Mesodermal cell (in vitro differentiated cells): ENCODE data around the gene TMEM30B.
"Not testable (repeated sequence)": the region's sequence is repeated elsewhere in the genome, so short reads cannot be mapped to it uniquely, and the experiment has no call there.

Experiments used
- H3K27ac ChIP-seq: 2 replicates; pipeline ENCODE4 v1.7.0; 2013; ENCODE audit warnings: mild to moderate bottlenecking, low read depth, low read length, moderate library complexity; ENCODE audit not compliant: severe bottlenecking
- H3K36me3 ChIP-seq: 2 replicates; pipeline ENCODE4 v1.7.1; 2013; ENCODE audit warnings: mild to moderate bottlenecking, low read length, moderate library complexity; ENCODE audit not compliant: control insufficient read depth, insufficient read depth
- H3K4me1 ChIP-seq: one replicate; pipeline ENCODE4 v1.7.1; 2013; ENCODE audit warnings: mild to moderate bottlenecking, low read length; ENCODE audit not compliant: insufficient read depth, control insufficient read depth, poor library complexity, severe bottlenecking
- H3K4me3 ChIP-seq: 2 replicates; pipeline ENCODE4 v1.7.0; 2013; ENCODE audit warnings: low read length, control low read depth, mild to moderate bottlenecking; ENCODE audit not compliant: insufficient read depth, poor library complexity, severe bottlenecking; ENCODE audit errors: extremely low read depth
- H3K9me3 ChIP-seq: 2 replicates; pipeline ENCODE4 v1.7.1; 2013; ENCODE audit warnings: mild to moderate bottlenecking, low read length, moderate library complexity; ENCODE audit not compliant: control insufficient read depth
- WGBS, 2 experiments: methylation state at CpG; one replicate each; pipeline ENCODE4 v1.1.5; 2013; ENCODE audit warnings: missing lambda C conversion rate in 2 of 2; ENCODE audit not compliant: insufficient coverage in 2 of 2; 5-methylcytosine and 5-hydroxymethylcytosine counted together

TMEM30B gene

GRCh38 chr14:61321385-61322010, 40.4 kb upstream of the TMEM30B start, which contains the start of gene PRKCH:
TSS of gene PRKCH (plus strand) at chr14:61321579. CDS start at chr14:61322102, 523 bp downstream.
- WGBS, 2 experiments, result 0 to 1% methylated on average over 44 to 58 of the region's 66 CpGs
- no peak within 1 kb of the TSS for H3K27ac ChIP-seq
- H3K4me1 ChIP-seq, result no peaks in the 10 kb centered on the region
- no peaks in the 10 kb centered on the region for H3K9me3 ChIP-seq
- H3K4me3 ChIP-seq, result peak within 1 kb of the TSS; percentile 56
- H3K36me3 ChIP-seq, result no peaks in the 10 kb centered on the region

- 58 to 63% methylated on average over 21 to 25 of the region's 29 CpGs for WGBS, 2 experiments
- Histone ChIP-seq H3K27ac (no peak overlapping the region), H3K4me1 (no peaks in the 10 kb centered on the region), H3K9me3 (no peaks in the 10 kb centered on the region), H3K36me3 (no peaks in the 10 kb centered on the region), H3K4me3 (peak overlapping the region; percentile 56)
Measured at GRCh38 chr14:61320806-61321384, 39.8 kb upstream of the TMEM30B start.

GRCh38 chr14:61320170-61320569, 39.0 kb upstream of the TMEM30B start:
- not testable (repeated sequence) for H3K4me3 ChIP-seq, H3K4me1 ChIP-seq, H3K9me3 ChIP-seq, H3K27ac ChIP-seq, H3K36me3 ChIP-seq
- 85 to 90% methylated on average over 10 to 11 of the region's 16 CpGs for WGBS, 2 experiments

- H3K27ac ChIP-seq, result no peak overlapping the region
- H3K4me1 ChIP-seq, result no peaks in the 10 kb centered on the region
- no peak overlapping the region for H3K4me3 ChIP-seq
- no peaks in the 10 kb centered on the region for H3K36me3 ChIP-seq
- no peaks in the 10 kb centered on the region for H3K9me3 ChIP-seq
- 83 to 87% methylated on average over 5 to 6 of the region's 6 CpGs for WGBS, 2 experiments
Measured at GRCh38 chr14:61319706-61320105, 38.6 kb upstream of the TMEM30B start.

- Histone ChIP-seq H3K27ac (no peak overlapping the region), H3K4me3 (no peak overlapping the region), H3K9me3 (no peaks in the 10 kb centered on the region), H3K4me1 (no peaks in the 10 kb centered on the region), H3K36me3 (no peaks in the 10 kb centered on the region)
- WGBS, 2 experiments, result 78 to 83% methylated on average over 2 to 3 of the region's 3 CpGs
Measured at GRCh38 chr14:61319086-61319485, 37.9 kb upstream of the TMEM30B start.

GRCh38 chr14:61315313-61315712, 34.2 kb upstream of the TMEM30B start:
- no CpG with 5 or more reads among the region's 4 CpGs for WGBS, 2 experiments
- Histone ChIP-seq H3K36me3 (no peaks in the 10 kb centered on the region), H3K4me3 (no peak overlapping the region), H3K4me1 (no peaks in the 10 kb centered on the region), H3K27ac (no peak overlapping the region), H3K9me3 (peaks cover 14% of the 10 kb centered on the region)

- WGBS, 2 experiments, result 100% methylated on average over 1 to 2 of the region's 4 CpGs
- H3K4me3 ChIP-seq, H3K4me1 ChIP-seq, H3K27ac ChIP-seq, H3K36me3 ChIP-seq: not testable (repeated sequence)
- H3K9me3 ChIP-seq, result peaks cover 14% of the 10 kb centered on the region
Measured at GRCh38 chr14:61308701-61309100, 27.6 kb upstream of the TMEM30B start.

GRCh38 chr14:61308198-61308597, 27.1 kb upstream of the TMEM30B start:
- no peak overlapping the region for H3K27ac ChIP-seq
- no peaks in the 10 kb centered on the region for H3K36me3 ChIP-seq
- WGBS, 2 experiments, result 44 to 100% methylated on average over 1 to 2 of the region's 3 CpGs
- no peaks in the 10 kb centered on the region for H3K4me1 ChIP-seq
- peaks cover 14% of the 10 kb centered on the region for H3K9me3 ChIP-seq
- H3K4me3 ChIP-seq, result no peak overlapping the region

- WGBS, 2 experiments, result 73 to 83% methylated on average over 2 of the region's 2 CpGs
- no peak overlapping the region for H3K27ac ChIP-seq
- H3K4me1 ChIP-seq, result no peaks in the 10 kb centered on the region
Measured at GRCh38 chr14:61304688-61305087, 23.6 kb upstream of the TMEM30B start.

GRCh38 chr14:61300754-61301153, 19.6 kb upstream of the TMEM30B start:
- no peaks in the 10 kb centered on the region for H3K9me3 ChIP-seq
- H3K4me3 ChIP-seq, result no peak overlapping the region
- H3K4me1 ChIP-seq, result no peaks in the 10 kb centered on the region
- H3K27ac ChIP-seq, result no peak overlapping the region
- whole genome bisulfite sequencing, 2 experiments, result 83 to 85% methylated on average over 6 of the region's 7 CpGs
- no peaks in the 10 kb centered on the region for H3K36me3 ChIP-seq

More at GRCh38 chr14:61304688-61305087, 23.6 kb upstream of the TMEM30B start:
- no peak overlapping the region for H3K4me3 ChIP-seq
- no peaks in the 10 kb centered on the region for H3K9me3 ChIP-seq
- H3K36me3 ChIP-seq, result no peaks in the 10 kb centered on the region

- WGBS, 2 experiments, result 100% methylated on average over 1 of the region's 2 CpGs; no CpG with 5 or more reads in 1 of the 2 experiments
- no peaks in the 10 kb centered on the region for H3K9me3 ChIP-seq
- H3K4me1 ChIP-seq, result no peaks in the 10 kb centered on the region
- H3K4me3 ChIP-seq, result no peak overlapping the region
- H3K27ac ChIP-seq, result no peak overlapping the region
- H3K36me3 ChIP-seq, result no peaks in the 10 kb centered on the region
Measured at GRCh38 chr14:61300209-61300608, 19.1 kb upstream of the TMEM30B start.
